Raji (cell line): Measurements from ENCODE around the gene HES5.

Experiments used
- POLR2A ChIP-seq: IDR thresholded peaks from 2 replicates; pipeline ENCODE4 v1.6.1; 2011; ENCODE audit warnings: low read depth, low read length, control low read depth; ENCODE audit not compliant: insufficient read depth

HES5 gene

GRCh38 chr1:2561898-2562895, 32.1 kb upstream of the HES5 start:
- no peak for TF ChIP-seq POLR2A

- TF ChIP-seq POLR2A = no peak
These were observed 31.4 kb upstream of the HES5 start for GRCh38 chr1:2561446-2561845.

GRCh38 chr1:2560299-2561073, 30.4 kb upstream of the HES5 start:
- no peak for TF ChIP-seq POLR2A

- TF ChIP-seq POLR2A = no peak
These were observed 29.6 kb upstream of the HES5 start for GRCh38 chr1:2559509-2560298.

- no peak for TF ChIP-seq POLR2A
These were observed 28.8 kb upstream of the HES5 start for GRCh38 chr1:2558861-2559260.

- no peak for TF ChIP-seq POLR2A
These were observed 28.4 kb upstream of the HES5 start for GRCh38 chr1:2558420-2558819.

- no peak for TF ChIP-seq POLR2A
These were observed 27.7 kb upstream of the HES5 start for GRCh38 chr1:2557482-2558400.

- TF ChIP-seq POLR2A = 0 out of 2 replicates have a peak, but pooled peaks have one; percentile 44
These were observed 26.8 kb upstream of the HES5 start for GRCh38 chr1:2556678-2557481.

- peak; percentile 61 for TF ChIP-seq POLR2A
These were observed 26.2 kb upstream of the HES5 start, which contains the start of gene TNFRSF14 for GRCh38 chr1:2556277-2556677. Gene TNFRSF14 (plus strand): TSS chr1:2556371. CDS start chr1:2556665, 294 bp downstream.

- TF ChIP-seq POLR2A = no peak
These were observed 25.7 kb upstream of the HES5 start for GRCh38 chr1:2555634-2556276.

- no peak; the same call in 1 of the 2 replicates for TF ChIP-seq POLR2A
These were observed 24.7 kb upstream of the HES5 start for GRCh38 chr1:2554621-2555387.
